NCI-H774 (cell line): ENCODE measurements around the gene TAS2R16.
"Not testable (repeated sequence)": the region's sequence is repeated elsewhere in the genome, so short reads cannot be mapped to it uniquely, and the experiment has no call there.

Experiments used
- DNase-seq: peaks from one replicate; lab custom pipeline; 2025; lab: John Stamatoyannopoulos, UW

TAS2R16 gene

DNA sequence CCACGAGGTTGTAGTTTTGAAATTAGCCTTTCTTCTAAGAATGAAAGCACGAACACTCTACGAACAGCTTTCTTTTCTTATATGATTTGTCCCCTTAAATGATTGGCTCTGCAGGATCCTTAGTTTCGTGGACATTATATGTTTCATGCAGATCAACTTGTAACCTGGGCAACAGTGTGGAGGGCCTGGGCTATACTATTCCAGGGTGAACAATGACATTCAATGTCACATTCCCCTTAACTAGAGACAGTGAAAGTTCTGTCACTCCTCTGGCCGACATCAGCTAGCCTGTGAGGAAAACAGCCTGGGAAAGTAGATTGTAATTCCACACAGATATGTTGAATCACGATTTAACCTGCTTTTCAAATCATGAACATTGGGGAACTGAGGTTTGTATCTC is 23.4 kb downstream of the TAS2R16 start:
- no peak for DNase-seq

- peak; percentile 17 for DNase-seq
These were observed 24.5 kb downstream of the TAS2R16 start for GRCh38 chr7:122970740-122971725.

- DNase-seq = no peak
These were observed 27.1 kb downstream of the TAS2R16 start for GRCh38 chr7:122968389-122968788.

DNA sequence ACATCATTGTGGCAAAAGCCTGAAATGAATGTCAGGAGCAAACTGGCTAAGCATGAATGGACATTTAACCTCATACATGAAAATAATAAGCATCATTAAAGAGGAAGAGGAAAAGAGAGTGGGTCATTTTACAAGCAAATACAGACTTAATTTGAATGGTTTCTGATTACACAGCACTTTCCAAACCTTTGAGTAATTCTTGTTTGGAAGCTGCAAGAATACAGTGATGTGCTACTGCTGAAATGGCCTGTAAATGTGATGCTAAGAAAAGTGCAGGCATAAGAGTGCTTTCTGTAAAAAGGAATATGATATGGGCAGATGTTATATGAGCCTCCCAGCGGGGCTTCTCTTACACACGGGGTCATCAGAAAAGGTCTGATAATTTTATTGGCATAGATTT is 30.2 kb downstream of the TAS2R16 start:
- DNase-seq = no peak

- not testable (repeated sequence) for DNase-seq
These were observed 41.8 kb downstream of the TAS2R16 start for GRCh38 chr7:122953678-122954077.

GRCh38 chr7:122951006-122951405 is 44.5 kb downstream of the TAS2R16 start:
- DNase-seq = no peak

- no peak for DNase-seq
These were observed 46.3 kb downstream of the TAS2R16 start for GRCh38 chr7:122949186-122949585.
